Esophagus muscularis mucosa (tissue), 3 donors: ENCODE data around the gene EIF4G1.

Experiments used
- CTCF ChIP-seq, 3 experiments: fragments of 200-600 bp in 2 of 3; fragments of 450-650 bp in 1 of 3; sonication (generic) in 2 of 3; IDR thresholded peaks; one replicate each; pipeline ENCODE4 v1.5.1; 2017 to 2019; ENCODE audit warnings: antibody characterized with exemption in 3 of 3, mild to moderate bottlenecking in 2 of 3, moderate library complexity in 1 of 3
- POLR2A ChIP-seq: fragments of 450-650 bp; IDR thresholded peaks from one replicate; pipeline ENCODE4 v1.6.1; 2017; ENCODE audit warnings: antibody characterized with exemption, moderate library complexity, mild to moderate bottlenecking, low read depth
- POLR2AphosphoS5 ChIP-seq, 2 donors: sonication (generic); formaldehyde crosslinking; IDR thresholded peaks; one replicate each; pipeline ENCODE4 v1.6.1; 2017; ENCODE audit warnings: antibody characterized with exemption in 2 of 2

DNA sequence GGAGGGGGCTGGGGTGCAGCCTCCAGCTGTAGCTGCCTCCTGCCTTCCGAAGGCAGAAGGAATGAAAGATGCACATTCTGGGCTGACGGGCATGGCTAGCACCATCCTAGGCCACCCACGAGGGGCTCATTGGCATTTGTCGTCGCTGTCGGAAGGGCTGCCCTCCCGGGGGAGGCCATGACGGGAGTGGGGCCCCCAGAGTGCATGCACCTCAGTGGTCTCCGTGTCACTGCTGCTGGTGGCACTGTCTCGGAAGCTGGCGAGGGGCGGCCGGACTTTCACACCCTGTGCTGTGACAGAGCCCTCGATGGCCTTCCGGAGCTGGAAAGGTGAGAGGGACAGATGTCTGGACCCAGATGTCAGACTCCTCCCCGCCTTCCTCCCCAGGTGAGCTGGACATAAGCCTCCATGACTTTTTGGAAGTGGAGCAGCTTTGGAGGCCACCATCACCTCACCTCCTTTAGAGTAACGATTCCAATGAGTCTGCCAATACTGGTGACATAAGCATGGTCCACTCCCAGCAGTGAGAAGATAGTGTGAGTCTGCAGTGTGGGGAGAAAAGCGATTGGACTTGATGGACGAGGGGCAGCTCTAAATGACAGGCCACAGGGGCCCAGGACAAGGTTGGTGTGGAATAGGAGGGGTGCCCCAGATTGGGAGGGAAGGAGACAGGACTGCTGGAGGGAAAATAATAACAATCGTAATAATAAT lies 32.2 kb downstream of the EIF4G1 start:
- TF ChIP-seq CTCF (IDR thresholded peaks at IDR 0.05) (no peak), POLR2A (no peak), POLR2AphosphoS5 (IDR thresholded peaks at IDR 0.05) (no peak)
